T-helper 9 cell (primary cell): ENCODE results near the gene CTIF.

Source experiments
- DNase-seq: peaks from one replicate; pipeline ENCODE4 v3.0.0-alpha.2; 2020

CTIF gene

DNA sequence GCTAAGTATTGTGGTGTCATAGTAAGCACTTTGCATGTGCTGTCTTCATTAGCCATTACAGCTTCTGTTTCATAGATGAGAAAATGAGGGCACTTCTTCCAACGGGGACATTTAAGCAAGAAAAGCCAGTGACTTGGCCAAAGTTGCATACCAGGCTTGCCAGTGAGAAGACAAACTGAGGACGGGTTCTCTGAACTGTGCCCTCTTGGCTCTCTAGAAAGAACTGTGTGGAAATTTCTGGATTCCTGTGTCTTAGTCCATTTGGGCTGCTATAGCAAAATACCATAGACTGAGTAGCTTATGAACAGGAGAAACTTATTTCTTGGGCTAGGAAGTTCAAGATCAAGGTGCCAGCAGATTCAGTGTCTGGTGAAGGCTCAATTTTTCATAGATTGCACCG, 13.3 kb downstream of the CTIF start:
- no peak for DNase-seq

DNA sequence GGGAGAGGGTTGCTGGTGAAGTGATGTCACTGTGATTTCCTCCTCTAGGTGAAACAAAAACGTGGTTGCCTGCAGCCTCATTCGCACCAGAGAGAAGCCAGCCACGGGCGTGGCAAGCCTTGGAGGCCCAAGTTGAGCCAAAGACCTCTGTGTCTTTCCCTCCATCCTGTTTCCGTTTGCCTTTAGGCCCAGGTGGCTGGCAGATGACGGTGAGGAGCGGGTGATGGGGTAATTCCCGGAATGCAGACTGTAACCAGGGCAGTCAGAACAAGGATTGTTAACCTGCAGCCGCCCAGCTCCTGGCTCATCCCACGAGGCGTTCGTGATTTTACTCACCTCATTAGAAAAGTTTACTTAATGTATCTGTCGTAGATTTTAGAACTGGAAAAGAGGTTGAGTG, 14.4 kb downstream of the CTIF start:
- no peak for DNase-seq

DNA sequence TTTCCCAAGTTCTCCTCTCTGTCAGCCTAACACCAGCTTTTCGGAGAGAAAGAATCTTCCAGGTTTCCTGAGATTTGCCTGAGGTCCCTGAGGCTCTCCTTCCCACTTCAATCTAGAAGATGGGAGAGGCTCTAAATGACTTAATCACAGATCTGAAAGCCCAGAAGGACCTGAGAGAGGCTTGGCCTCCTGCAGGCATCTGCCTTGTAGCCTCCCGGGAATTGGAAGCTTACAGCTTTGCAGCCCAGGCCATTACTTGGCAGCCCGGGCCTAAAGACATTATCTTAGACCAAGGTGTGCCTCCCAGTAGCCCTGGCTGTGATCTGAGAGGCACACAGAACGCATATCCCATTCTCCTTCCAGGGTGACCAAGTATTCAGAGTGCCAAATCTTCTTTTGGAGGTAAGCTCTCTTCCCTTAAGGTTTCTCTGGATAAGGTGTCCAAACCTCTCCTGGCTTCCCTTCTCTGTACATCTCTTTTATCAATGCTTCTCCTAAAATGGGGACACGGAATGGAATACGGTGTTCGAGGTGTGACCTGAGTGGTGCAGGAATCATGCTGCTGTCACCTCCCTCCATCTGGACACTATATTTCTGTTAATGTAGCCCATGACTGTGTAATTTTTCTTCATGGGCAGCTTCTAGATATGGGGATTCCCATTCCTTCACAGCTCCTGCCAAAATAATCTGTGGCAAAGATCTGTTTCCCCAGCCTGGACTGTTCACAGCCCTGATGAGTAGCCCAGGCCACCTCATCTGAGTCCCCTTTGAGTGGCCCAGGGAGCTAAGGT, 16.0 kb downstream of the CTIF start:
- no peak for DNase-seq

DNA sequence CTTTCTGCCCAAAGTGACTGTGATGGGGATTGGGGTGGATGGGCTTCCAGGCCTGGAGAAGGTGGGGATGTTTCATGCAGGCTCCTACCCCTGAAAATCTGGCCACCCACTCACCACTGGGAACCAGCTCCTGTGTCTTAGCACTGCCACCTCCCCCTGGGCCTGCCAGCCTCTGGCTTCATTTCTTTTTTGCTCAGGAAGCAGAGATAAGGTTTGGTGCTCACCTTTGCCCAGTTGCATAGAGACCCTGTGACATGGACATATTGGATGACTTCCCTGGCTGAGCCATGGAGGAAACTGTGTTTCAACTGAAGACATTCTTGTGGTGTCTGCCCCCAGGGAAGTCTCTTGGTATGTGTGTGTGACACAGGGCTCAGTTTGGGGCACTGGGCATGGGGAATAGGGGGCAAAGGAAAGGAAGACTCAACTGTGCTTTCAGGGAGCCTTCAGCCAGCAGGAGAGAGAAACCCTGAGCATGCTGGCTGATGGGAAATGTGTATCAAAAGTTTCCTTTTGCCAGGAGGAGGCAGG, 16.7 kb downstream of the CTIF start:
- no peak for DNase-seq

DNA sequence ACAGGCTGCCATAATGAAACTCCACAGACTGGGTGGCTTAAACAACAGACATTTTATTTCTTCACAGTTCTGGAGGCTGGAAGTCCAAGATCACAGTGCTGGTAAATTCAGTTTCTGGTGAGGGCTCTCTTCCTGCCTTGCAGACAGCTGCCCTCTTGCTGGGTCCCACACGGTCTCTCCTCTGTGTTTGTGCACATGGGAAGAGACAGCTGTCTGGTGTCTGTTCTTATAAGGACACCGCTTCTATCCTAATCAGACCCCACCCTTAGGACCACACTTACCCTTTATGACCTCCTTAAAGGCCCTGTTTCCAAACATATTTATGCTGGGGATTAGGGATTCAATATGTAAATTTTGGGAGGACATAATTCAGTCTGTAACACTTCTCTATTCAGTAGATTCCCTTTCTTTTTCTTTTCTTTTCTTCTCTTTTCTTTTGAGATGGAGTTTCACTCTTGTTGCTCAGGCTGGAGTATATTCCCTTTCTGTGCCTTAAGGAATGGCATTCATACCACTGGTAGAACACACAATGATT, 18.9 kb downstream of the CTIF start:
- DNase-seq = no peak

DNA sequence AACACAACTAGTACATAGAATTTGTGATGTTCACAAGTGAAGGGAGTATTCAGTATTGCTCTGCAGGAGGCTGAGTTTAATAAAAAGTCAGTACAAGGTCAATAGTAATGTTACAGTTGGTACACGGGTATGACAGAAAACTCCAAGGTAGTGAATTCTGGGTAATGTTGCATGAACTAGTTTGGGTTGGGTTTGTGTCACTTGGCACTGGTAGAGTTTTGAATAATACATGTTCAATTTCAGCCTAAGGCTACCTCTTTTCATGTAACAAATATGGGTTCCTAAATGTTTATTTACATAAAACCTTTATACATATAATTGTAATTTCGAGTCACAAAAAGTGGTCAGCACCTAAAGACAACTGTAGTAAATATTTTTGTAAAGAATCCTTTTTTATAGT, 19.4 kb downstream of the CTIF start:
- DNase-seq = no peak

DNA sequence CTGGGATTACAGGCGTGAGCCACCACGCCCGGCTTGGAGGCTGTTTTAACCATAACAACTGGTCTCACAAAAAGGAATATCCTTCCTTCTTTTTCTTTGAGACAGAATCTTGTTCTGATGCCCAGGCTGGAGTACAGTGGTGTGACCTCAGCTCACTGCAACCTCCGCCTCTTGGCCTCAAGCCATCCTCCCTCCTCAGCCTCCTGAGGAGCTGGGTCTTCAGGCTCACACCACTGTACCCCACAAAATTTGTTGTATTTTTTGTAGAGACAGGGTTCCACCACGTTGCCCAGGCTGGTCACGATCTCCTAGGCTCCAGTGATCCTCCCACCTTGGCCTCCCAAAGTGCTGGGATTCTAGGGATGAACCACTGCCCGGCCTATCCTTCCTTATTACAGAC, 21.7 kb downstream of the CTIF start:
- DNase-seq = no peak

DNA sequence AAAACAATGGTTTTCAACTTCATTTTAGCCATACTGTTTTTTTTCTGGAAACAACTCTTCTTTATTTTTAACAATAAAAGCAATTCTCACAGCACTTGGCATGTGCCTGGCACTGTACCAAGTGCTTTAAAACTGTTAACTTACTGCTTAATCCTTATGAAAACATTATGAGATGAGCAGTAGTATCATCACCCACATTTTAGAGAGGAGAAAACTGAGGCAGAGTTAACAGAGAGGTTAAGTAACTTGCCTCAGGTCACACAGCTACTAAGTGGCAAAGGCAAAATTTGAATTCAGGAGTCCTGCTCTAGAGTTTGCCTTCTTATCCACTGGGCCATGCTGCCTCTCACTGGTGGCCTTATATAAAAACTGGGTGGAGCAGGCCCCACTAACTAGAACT, 23.2 kb downstream of the CTIF start:
- DNase-seq = no peak

DNA sequence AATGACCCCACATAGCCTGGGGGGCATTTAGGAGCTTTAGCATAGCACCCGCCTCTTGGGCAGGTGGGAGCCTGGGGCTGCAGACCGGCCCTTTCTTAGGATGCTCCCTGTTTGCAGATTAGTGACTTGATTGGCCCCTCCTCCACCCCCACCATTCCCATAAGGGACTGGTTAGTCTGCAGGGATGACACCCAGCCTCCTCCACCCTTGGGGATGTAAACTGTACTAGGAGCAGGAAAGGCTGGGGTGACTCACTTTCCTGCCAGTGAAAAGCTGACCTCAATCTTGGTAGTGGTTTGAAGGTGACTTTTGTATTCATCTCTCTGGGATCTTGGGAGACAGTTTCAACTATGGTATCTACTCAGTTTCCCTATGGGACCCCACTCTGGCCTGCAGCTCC, 24.2 kb downstream of the CTIF start:
- DNase-seq = no peak

DNA sequence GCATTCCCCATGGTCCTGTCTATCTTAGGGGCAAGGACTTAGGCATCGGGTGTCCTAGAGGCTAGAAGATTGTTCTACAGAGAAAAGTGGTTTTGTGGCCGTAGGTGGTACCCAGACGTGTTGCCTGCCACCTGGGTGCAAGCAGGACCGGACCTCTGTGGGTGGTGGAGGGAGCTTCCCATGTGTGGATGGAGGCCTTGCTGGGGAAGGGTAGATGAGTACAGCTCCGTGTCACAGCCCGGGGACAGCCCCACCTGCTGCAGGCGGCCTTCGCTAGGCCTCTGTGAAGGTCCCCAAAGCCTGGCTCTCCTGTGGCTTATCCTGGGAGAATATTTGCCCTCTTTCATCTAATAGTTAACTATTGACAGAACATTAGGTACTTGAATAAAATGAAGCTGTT, 25.3 kb downstream of the CTIF start:
- no peak for DNase-seq

DNA sequence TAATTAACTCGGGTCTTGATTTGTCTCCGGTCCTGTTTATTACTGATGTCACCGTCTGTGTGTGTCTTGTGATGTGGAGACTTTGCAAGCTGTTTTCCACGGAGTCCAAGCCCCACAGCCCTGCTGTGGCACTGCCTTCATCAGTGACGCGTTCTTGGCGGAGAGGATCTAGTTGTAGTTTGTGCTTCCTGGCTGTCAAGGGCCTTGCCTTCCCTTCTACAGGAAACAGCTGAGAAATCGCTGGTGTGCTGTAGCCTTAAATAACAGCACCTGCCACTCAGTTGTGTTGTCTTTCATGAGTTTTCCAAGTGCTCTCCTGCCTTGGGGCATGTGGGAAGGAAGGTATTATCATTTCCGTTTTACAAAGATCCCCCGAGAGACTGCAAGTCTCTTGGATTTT, 26.3 kb downstream of the CTIF start:
- no peak for DNase-seq

DNA sequence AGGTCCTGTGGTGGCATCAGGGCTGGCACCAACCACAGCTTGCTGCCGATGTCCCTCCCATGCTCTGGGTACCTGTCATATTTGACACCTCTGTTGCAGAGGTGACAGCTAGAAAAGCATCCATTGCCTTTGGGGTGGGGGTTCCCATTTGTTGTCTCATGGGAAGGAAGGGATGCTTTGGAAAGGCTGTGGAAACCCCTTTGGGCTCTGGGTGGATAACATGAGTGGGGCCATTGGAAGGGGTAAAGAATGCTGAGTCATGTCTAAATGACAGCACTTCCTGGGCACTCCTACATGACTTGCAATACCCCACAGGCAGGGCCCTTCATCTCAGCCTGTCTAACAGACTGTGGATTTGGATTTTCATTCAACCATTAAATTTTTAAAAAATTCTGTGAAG, 27.8 kb downstream of the CTIF start:
- no peak for DNase-seq

DNA sequence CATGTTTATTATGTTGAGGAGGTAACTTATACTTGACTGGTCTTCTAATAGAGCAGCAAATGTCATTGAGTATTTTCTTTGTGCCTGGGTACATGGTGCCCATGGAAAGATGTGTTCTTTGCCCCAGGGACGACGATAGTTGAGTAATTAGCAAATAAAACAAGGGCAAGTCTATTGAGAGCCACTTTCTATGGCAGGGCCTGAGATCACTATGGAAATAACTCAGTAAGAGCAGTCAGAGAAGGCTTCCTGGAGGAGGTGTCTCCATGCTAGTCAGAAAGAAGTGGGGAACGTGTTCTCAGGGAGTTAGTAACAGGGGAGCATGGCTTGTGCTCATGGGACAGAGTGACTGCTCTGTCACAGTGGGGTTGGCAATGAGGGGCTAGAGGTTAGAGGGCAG, 28.6 kb downstream of the CTIF start:
- no peak for DNase-seq

DNA sequence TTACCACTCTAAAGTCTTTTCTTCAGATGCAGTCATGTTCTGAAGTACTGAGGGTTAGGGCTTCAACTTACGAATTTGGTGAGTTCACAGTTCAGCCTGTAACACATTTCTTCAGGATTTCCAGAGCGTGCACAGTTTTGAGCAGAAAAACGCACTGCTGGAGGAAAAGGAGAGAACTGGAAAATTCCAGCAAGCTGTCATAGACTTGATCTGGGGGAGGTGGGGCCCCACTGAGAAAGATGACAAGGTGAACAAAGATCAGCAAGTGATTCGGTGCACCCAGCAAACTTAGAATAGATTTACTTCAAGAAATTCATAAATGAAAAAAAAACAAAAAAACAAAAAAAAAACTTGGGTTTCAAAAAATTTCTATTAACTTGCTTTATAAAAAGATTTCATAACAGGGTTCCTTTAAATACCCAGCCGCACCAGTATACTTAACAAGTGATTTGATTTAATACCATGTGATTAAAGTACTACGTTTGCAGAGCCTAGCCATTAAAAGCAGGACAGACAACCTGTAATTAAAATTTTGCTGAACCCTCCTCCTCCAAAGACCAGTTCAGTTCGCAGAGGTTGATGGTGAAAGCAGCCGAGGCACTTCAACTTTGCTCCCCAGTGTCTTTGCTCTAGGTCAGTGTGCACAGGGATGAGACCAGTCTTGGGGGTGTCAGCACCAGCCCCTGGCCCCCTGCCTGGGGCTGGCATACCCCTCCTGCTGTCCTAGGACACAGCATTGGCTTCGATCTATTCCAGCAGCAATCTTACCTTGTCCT, 30.5 kb downstream of the CTIF start:
- no peak for DNase-seq

DNA sequence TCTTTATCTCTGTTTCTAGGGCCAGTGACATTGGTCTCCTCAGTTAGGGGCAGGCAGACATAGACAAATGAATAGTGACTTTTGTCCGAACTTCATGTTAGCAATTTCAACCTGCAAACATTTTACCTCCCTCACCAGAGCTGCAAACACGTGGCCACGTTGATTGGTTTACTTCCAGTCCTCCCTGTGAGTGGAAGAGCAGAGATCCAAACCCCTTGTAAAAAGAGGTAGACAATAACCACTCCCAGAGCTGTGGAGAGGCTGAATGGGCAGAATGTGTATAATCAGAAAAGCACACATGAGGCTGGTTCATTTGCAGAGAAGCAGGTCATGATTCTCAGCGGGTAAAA, 31.1 kb downstream of the CTIF start:
- no peak for DNase-seq

DNA sequence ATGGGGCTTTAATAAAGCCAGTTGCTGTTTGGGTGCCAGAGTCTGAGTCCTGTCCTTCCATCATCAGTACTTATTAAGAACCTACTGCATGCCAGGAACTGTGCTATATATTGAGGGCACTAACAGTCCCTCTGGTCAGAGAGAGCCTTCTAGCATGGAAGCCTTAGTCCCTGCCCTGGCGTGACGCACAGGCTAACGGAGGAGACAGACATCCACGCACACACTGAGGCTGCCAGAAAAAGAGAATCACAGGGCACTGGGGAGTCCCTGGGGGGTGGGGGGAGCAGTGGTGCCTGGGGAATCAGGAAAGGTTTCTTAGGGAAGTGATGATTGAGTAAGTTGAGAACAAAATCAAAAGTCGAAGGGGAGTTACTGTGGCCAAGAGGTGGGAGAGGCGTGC, 31.5 kb downstream of the CTIF start:
- no peak for DNase-seq

DNA sequence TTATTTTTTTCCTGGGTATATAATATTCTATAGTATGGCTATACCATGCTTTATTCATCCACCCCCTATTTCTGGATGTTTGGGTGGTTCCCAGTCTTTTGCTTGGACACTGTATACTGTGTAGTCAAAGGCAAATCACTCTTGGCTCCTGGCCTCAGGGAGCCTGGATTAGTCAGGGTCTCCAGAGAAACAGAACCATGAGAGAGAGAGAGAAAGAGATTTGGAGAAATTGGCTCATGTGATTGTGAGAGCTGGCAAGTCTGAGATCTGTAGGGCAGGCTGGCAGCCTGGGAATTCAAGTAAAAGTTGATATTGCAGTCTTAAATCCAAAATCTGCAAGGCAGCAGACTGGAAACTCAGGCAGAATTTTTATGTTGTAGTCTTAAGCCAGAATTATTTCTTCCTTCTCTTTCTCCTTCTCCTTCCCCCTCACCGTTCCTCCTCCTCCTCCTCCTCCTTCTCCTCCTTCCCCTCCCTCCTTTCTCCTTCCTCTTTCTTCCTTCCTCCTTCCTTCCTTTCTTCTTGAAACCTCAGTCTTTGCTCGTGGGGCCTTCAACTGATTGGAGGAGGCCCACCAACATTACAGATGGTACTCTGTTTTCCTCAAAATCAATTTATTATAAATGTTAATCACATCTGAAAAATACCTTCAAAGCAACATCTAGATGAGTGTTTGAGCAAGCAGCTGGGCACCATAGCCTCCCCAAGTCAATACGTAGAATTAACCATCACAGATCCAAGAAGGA, 33.0 kb downstream of the CTIF start:
- no peak for DNase-seq

DNA sequence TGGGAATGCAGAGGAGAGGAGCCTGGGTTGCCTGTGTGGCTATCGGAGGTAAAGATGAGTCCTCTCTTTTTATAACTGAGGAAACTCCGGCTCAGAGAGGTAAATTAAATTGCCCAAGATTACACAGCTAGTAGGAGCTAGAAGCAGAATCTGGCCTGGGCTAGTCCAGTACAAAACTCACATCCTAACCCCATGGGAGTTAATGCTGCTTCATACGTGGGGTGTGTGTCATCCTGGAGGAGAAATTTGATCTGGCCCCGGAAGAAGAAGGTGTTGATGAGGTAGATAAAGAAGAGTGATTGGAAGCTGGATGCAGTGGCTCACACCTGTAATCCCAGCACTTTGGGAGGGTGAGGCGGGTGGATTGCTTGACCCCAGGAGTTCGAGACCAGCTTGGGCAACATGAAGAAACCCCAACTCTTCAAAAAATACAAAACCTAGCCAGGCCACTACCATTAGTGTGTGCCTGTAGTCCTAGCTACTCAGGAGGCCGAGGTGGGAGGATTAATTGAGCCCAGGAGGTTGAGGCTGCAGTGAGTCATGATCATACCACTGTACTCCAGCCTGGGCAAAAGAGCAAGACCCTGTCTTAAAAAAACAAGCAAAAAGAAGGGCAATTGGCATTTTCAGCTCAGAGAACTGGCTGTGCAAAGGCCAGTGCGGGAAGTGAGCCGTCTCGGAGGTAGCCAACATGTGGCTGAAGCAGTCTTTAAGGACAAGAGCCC, 33.7 kb downstream of the CTIF start:
- DNase-seq = no peak

DNA sequence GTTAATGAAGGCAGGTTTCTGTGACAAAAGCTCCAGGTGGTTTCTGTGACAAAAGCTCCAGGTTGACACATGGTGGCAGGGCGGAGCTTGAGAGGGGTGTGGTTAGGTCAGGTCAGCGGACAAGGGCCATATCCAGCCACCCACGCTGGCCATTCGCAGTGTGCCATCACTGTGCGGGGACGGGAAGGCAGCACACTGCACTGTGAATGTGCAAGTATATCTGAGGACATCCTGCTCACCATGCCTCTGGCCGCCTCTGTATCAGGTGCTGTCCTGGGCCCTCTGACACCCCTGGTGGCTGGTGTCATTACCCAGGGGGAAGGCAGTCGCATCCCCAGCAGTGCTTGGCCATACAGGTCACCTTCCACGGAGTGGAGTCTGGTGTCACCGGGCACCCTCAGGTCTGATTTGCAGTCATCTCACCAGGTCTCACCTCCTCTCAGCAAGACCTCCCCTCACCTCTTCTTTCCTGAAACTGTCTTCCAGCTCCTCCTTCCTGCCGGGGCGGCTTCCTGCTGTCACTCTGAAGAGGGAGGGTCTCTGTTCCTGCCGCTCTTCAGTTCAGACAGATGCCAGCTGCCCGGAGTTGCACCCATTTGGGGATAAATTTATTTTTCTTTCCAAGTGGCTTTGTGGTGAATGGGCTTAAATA, 34.9 kb downstream of the CTIF start:
- DNase-seq = no peak

DNA sequence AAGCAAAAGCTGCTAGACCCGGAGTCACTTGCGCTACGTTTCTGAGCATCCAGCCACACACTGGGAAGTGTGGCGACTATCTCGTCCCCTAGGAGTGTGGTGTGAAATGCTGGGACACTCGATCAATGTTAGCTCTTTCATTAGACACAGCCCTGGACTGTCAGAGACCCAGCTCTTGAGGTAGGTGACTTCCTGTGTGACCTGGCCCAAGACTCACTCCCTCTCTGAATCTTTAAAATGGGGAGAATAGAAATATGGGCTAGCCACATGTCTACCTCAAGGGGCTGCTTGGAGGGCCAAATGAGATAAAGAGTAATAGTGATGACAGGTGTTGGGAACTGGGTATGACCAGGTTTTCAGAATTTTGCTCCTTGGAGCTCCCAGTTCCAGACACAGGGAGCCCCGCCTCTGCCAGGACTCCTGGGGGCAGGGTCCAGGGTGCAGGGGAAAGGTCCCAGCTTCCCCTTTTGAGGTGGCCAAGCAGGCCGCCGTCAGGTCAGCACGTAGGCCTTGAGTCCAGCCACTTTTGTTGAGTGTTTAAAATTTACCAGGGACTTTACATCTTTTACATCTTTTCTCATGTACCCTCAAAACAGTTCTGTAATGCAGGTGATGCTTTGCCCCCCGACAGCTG, 36.0 kb downstream of the CTIF start:
- no peak for DNase-seq

DNA sequence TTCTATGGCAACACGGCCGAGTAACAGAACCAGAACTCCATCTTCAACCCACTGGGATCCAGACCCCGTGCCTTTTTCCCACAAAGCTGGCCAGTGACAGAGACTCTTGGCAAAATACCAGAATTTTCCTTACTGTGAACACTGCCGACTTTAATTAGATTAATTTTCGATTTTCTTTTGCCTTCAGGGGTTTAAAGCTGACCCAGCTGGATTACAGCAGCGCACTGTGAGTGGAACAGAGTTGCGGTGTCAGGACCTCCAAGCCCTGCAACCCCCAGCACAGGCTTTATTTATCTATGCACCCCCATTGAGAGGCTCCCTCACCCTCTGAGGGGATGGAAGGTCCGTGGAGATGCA, 36.4 kb downstream of the CTIF start:
- no peak for DNase-seq
